ENCODE data around the gene GHITM. TPM values are rescaled to one million over a fixed set of nuclear protein-coding genes. Genes with fewer than 3 reads are reported as not detected.

The GHITM gene
- total and polyA plus RNA-seq, 2 donors (not counting 1 experiment from before 2014, with no cell fraction given): 167 to 259 TPM

GRCh38 chr10:84201244-84201606 lies 61.9 kb downstream of the GHITM start:
- Histone ChIP-seq H2AFZ (ENCODE audit: low read length) (no peak overlapping the region), H3K27ac (ENCODE audit: insufficient read depth, low read length) (no peak overlapping the region), H3K27me3 (ENCODE audit: control insufficient read depth, insufficient read depth, low read length) (peaks cover 2% of the 10 kb centered on the region), H3K4me2 (ENCODE audit: extremely low read depth, insufficient read depth, low read length) (no peak overlapping the region), H3K4me1 (ENCODE audit: control insufficient read depth, extremely low read depth, insufficient read depth, low read length) (no peaks in the 10 kb centered on the region), H3K9ac (ENCODE audit: insufficient read depth, low read length) (no peak overlapping the region), H3K4me3 (replicated peaks in 1 of 4; ENCODE audit: control extremely low read depth in 1 of 4, insufficient read depth in 1 of 4, low read depth in 3 of 4, low read length in 4 of 4) (no peak overlapping the region), H3K9me3 (ENCODE audit: control insufficient read depth, insufficient read depth, low read depth, low read length) (no peaks in the 10 kb centered on the region), H3K36me3 (ENCODE audit: control insufficient read depth, insufficient read depth, low read length) (no peaks in the 10 kb centered on the region), H4K20me1 (ENCODE audit: control insufficient read depth, extremely low read depth, insufficient read depth, low read length) (no peaks in the 10 kb centered on the region), H3K79me2 (ENCODE audit: control insufficient read depth, insufficient read depth, low read length) (no peaks in the 10 kb centered on the region)
- DNase-seq (ENCODE audit: low read depth in 2 of 2): no peak
- TF ChIP-seq, protein P1, sequence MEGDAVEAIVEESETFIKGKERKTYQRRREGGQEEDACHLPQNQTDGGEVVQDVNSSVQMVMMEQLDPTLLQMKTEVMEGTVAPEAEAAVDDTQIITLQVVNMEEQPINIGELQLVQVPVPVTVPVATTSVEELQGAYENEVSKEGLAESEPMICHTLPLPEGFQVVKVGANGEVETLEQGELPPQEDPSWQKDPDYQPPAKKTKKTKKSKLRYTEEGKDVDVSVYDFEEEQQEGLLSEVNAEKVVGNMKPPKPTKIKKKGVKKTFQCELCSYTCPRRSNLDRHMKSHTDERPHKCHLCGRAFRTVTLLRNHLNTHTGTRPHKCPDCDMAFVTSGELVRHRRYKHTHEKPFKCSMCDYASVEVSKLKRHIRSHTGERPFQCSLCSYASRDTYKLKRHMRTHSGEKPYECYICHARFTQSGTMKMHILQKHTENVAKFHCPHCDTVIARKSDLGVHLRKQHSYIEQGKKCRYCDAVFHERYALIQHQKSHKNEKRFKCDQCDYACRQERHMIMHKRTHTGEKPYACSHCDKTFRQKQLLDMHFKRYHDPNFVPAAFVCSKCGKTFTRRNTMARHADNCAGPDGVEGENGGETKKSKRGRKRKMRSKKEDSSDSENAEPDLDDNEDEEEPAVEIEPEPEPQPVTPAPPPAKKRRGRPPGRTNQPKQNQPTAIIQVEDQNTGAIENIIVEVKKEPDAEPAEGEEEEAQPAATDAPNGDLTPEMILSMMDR (conservative IDR thresholded peaks at IDR 0.05 in 1 of 2, IDR thresholded peaks at IDR 0.05 in 1 of 2; ENCODE audit: low read depth in 1 of 2, low read length in 2 of 2): no peak
- TF ChIP-seq EZH2 (IDR thresholded peaks at IDR 0.05; ENCODE audit: low read length, missing control alignments): no peak

DNA sequence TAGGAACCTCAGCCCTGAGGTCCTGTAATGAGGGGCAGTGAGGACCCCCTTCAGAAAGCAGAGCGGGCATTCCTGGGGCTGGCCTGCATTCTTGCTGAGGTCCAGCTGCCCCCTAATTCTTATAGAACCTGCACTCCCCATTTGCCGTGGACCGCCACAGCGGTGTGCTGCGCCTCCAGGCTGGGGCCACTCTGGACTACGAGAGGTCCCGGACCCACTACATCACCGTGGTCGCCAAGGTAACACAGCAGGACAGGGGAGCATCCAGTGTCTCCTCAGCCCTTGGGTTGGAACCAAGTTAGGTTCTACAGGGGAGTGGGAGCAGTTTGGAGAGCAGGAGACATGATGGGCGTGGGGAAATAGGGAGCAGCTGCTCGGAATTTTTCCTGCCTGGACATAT lies 62.4 kb downstream of the GHITM start:
- Histone ChIP-seq H3K4me3 (replicated peaks in 1 of 4; ENCODE audit: control extremely low read depth in 1 of 4, insufficient read depth in 1 of 4, low read depth in 3 of 4, low read length in 4 of 4) (no peak overlapping the region), H3K4me1 (ENCODE audit: control insufficient read depth, extremely low read depth, insufficient read depth, low read length) (no peaks in the 10 kb centered on the region), H3K36me3 (ENCODE audit: control insufficient read depth, insufficient read depth, low read length) (no peaks in the 10 kb centered on the region), H3K9me3 (ENCODE audit: control insufficient read depth, insufficient read depth, low read depth, low read length) (no peaks in the 10 kb centered on the region), H3K4me2 (ENCODE audit: extremely low read depth, insufficient read depth, low read length) (no peak overlapping the region), H3K27me3 (ENCODE audit: control insufficient read depth, insufficient read depth, low read length) (no peaks in the 10 kb centered on the region), H4K20me1 (ENCODE audit: control insufficient read depth, extremely low read depth, insufficient read depth, low read length) (no peaks in the 10 kb centered on the region), H2AFZ (ENCODE audit: low read length) (no peak overlapping the region), H3K27ac (ENCODE audit: insufficient read depth, low read length) (no peak overlapping the region), H3K9ac (ENCODE audit: insufficient read depth, low read length) (no peak overlapping the region), H3K79me2 (ENCODE audit: control insufficient read depth, insufficient read depth, low read length) (no peaks in the 10 kb centered on the region)
- no peak for DNase-seq (ENCODE audit: low read depth in 2 of 2)
- TF ChIP-seq EZH2 (IDR thresholded peaks at IDR 0.05; ENCODE audit: low read length, missing control alignments): no peak
- TF ChIP-seq, protein P1 (conservative IDR thresholded peaks at IDR 0.05 in 1 of 2, IDR thresholded peaks at IDR 0.05 in 1 of 2; ENCODE audit: low read depth in 1 of 2, low read length in 2 of 2): no peak

DNA sequence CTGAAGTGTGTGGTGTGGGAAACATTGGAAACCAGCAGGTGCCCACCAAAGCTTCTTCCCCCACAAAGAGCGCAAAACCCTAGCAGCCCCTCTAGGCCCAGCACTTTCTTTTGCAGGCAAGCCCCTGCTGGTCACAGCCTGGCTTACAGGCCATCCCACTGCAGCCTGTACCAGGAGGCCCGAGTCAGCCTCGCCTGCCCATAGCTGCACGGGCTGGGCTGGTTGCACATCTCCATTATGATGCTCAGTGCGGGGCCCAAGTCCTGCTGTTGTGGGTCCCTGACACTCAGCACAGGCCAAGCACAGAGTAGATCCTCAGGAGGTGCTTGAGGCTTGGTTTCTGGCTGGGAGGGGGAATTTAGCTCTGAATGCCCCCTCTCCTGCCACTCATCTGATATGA lies 63.0 kb downstream of the GHITM start:
- Histone ChIP-seq H3K9ac (ENCODE audit: insufficient read depth, low read length) (no peak overlapping the region), H4K20me1 (ENCODE audit: control insufficient read depth, extremely low read depth, insufficient read depth, low read length) (no peaks in the 10 kb centered on the region), H3K36me3 (ENCODE audit: control insufficient read depth, insufficient read depth, low read length) (no peaks in the 10 kb centered on the region), H3K4me2 (ENCODE audit: extremely low read depth, insufficient read depth, low read length) (no peak overlapping the region), H3K27me3 (ENCODE audit: control insufficient read depth, insufficient read depth, low read length) (no peaks in the 10 kb centered on the region), H3K79me2 (ENCODE audit: control insufficient read depth, insufficient read depth, low read length) (no peaks in the 10 kb centered on the region), H3K9me3 (ENCODE audit: control insufficient read depth, insufficient read depth, low read depth, low read length) (no peaks in the 10 kb centered on the region), H3K27ac (ENCODE audit: insufficient read depth, low read length) (no peak overlapping the region), H3K4me1 (ENCODE audit: control insufficient read depth, extremely low read depth, insufficient read depth, low read length) (no peaks in the 10 kb centered on the region), H2AFZ (ENCODE audit: low read length) (no peak overlapping the region), H3K4me3 (replicated peaks in 1 of 4; ENCODE audit: control extremely low read depth in 1 of 4, insufficient read depth in 1 of 4, low read depth in 3 of 4, low read length in 4 of 4) (no peak overlapping the region)
- no peak for DNase-seq (ENCODE audit: low read depth in 2 of 2)
- TF ChIP-seq EZH2 (IDR thresholded peaks at IDR 0.05; ENCODE audit: low read length, missing control alignments): no peak
- TF ChIP-seq, protein P1 (conservative IDR thresholded peaks at IDR 0.05 in 1 of 2, IDR thresholded peaks at IDR 0.05 in 1 of 2; ENCODE audit: low read depth in 1 of 2, low read length in 2 of 2): no peak

Other genes with a start within 250 kb of the GHITM start
- gene GPR15LG, start 34.3 kb downstream of the GHITM start, total RNA-seq: not detected in 2 replicates
- gene GPR15LG, start 34.3 kb downstream of the GHITM start, polyA plus RNA-seq: not detected in 2 replicates
- not detected in 2 replicates for gene CDHR1, start 55.0 kb downstream of the GHITM start, total RNA-seq
- gene CDHR1, start 55.0 kb downstream of the GHITM start, polyA plus RNA-seq: 0.02 and 0.05 TPM in 2 replicates
- gene LRIT2, start 86.0 kb downstream of the GHITM start, total RNA-seq: not detected in 2 replicates
- gene LRIT2, start 86.0 kb downstream of the GHITM start, polyA plus RNA-seq: not detected in 2 replicates
- gene LRIT1, start 102.0 kb downstream of the GHITM start, total RNA-seq: not detected in 2 replicates
- not detected in 2 replicates for gene LRIT1, start 102.0 kb downstream of the GHITM start, polyA plus RNA-seq
- not detected in 2 replicates for gene RGR, start 105.5 kb downstream of the GHITM start, total RNA-seq
- gene RGR, start 105.5 kb downstream of the GHITM start, polyA plus RNA-seq: not detected in 2 replicates
- 23.6 and 28.2 TPM in 2 replicates for gene CCSER2, start 189.1 kb downstream of the GHITM start, total RNA-seq
- gene CCSER2, start 189.1 kb downstream of the GHITM start, polyA plus RNA-seq: 60.1 and 65.4 TPM in 2 replicates

All from fibroblast of lung (primary cell).